Tibial nerve (tissue), 4 donors: Measurements from ENCODE around the gene CPNE4. TPM values are rescaled to one million over a fixed set of nuclear protein-coding genes. Genes with fewer than 3 reads are reported as not detected.

Experiments used
- DNase-seq, 2 donors: peaks; one replicate each; pipeline ENCODE4 v3.0.0-alpha.2; 2019; ENCODE audit warnings: low spot score in 2 of 2
- H3K27ac ChIP-seq, 4 donors: fragments of 200-600 bp; sonication (generic) in 3 of 4; one replicate each; pipeline ENCODE4 v1.5.1; 2017 to 2019; ENCODE audit warnings: mild to moderate bottlenecking in 1 of 4
- H3K27me3 ChIP-seq, 2 donors: fragments of 200-600 bp; sonication (generic) in 1 of 2; one replicate each; pipeline versions ENCODE4 v1.5.1 to v1.6.0; 2017 to 2019
- H3K36me3 ChIP-seq, 3 donors: fragments of 200-600 bp; sonication (generic); one replicate each; pipeline ENCODE4 v1.5.1; 2018 to 2019
- H3K4me1 ChIP-seq, 4 donors: fragments of 200-600 bp; sonication (generic) in 3 of 4; one replicate each; pipeline ENCODE4 v1.5.1; 2017 to 2019
- H3K4me3 ChIP-seq, 4 donors: fragments of 200-600 bp; sonication (generic) in 3 of 4; one replicate each; pipeline ENCODE4 v1.5.1; 2017 to 2019; ENCODE audit warnings: mild to moderate bottlenecking in 1 of 4, moderate library complexity in 1 of 4
- H3K9me3 ChIP-seq, 4 donors: fragments of 200-600 bp; sonication (generic) in 3 of 4; one replicate each; pipeline ENCODE4 v1.5.1; 2017 to 2019
- EP300 ChIP-seq, 2 donors: sonication (generic); formaldehyde crosslinking; IDR thresholded peaks; one replicate each; pipeline ENCODE4 v1.6.1; 2017; ENCODE audit warnings: antibody characterized with exemption in 2 of 2, mild to moderate bottlenecking in 1 of 2
- POLR2A ChIP-seq, 2 donors: fragments of 450-650 bp; IDR thresholded peaks; one replicate each; pipeline ENCODE4 v1.6.1; 2017; ENCODE audit warnings: antibody characterized with exemption in 2 of 2, mild to moderate bottlenecking in 2 of 2, moderate library complexity in 2 of 2
- WGBS, 2 donors: methylation state at CpG; one replicate each; pipeline ENCODE4 v1.1.5; 2018; 5-methylcytosine and 5-hydroxymethylcytosine counted together
- small RNA-seq: library from RNA; depleted of rRNA; stranded (forward); fragments of <200 nt; gene quantifications from one replicate; pipeline ENCODE3, GENCODE V24; 2016
- total RNA-seq, 4 donors: library from RNA; depleted of rRNA; stranded (reverse); fragments of >200 nt; gene quantifications; one replicate each; pipeline ENCODE4 v1.1.0, GENCODE V29; 2016
- TF ChIP-seq, protein P1 (sequence below), 5 experiments: fragments of 200-600 bp in 3 of 5; fragments of 450-650 bp in 2 of 5; sonication (generic) in 3 of 5; IDR thresholded peaks; one replicate each; pipeline ENCODE4 v1.5.1; 2016 to 2019; ENCODE audit warnings: antibody characterized with exemption in 5 of 5, mild to moderate bottlenecking in 3 of 5, moderate library complexity in 2 of 5

CPNE4 gene
- total RNA-seq, 4 donors from 2014 or later: 0.20 TPM; not detected in 3

GRCh38 chr3:131484496-131485111, 550.2 kb downstream of the CPNE4 start:
- Histone ChIP-seq H3K27ac (no peak overlapping the region), H3K4me1 (peaks cover 0 to 2% (median 0%) of the 10 kb centered on the region in 4 donors), H3K9me3 (no peaks in the 10 kb centered on the region), H3K4me3 (no peak overlapping the region), H3K27me3 (no peaks in the 10 kb centered on the region), H3K36me3 (peaks cover 0 to 51% (median 0%) of the 10 kb centered on the region in 3 donors)
- WGBS, 2 donors: 77 to 82% methylated on average over 4 of the region's 4 CpGs
- no peak for DNase-seq
- TF ChIP-seq POLR2A (IDR thresholded peaks at IDR 0.05) (no peak), EP300 (IDR thresholded peaks at IDR 0.05) (no peak)
- TF ChIP-seq, protein P1, sequence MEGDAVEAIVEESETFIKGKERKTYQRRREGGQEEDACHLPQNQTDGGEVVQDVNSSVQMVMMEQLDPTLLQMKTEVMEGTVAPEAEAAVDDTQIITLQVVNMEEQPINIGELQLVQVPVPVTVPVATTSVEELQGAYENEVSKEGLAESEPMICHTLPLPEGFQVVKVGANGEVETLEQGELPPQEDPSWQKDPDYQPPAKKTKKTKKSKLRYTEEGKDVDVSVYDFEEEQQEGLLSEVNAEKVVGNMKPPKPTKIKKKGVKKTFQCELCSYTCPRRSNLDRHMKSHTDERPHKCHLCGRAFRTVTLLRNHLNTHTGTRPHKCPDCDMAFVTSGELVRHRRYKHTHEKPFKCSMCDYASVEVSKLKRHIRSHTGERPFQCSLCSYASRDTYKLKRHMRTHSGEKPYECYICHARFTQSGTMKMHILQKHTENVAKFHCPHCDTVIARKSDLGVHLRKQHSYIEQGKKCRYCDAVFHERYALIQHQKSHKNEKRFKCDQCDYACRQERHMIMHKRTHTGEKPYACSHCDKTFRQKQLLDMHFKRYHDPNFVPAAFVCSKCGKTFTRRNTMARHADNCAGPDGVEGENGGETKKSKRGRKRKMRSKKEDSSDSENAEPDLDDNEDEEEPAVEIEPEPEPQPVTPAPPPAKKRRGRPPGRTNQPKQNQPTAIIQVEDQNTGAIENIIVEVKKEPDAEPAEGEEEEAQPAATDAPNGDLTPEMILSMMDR (IDR thresholded peaks at IDR 0.05): no peak

Small RNA genes lying within 50 kb of the gene (small RNA-seq; reads per million reads assigned to genes)
- gene AC107027.2 (not detected), gene MIR5704 (not detected)
